Esophagus muscularis mucosa (tissue), 3 donors: Measurements from ENCODE around the gene LAGE3.

Experiments
- POLR2A ChIP-seq: fragments of 450-650 bp; IDR thresholded peaks from one replicate; pipeline ENCODE4 v1.6.1; 2017; ENCODE audit warnings: antibody characterized with exemption, moderate library complexity, mild to moderate bottlenecking, low read depth
- TF ChIP-seq, protein P1 (sequence below), 3 experiments: fragments of 200-600 bp in 2 of 3; fragments of 450-650 bp in 1 of 3; sonication (generic) in 2 of 3; IDR thresholded peaks; one replicate each; pipeline ENCODE4 v1.5.1; 2017 to 2019; ENCODE audit warnings: antibody characterized with exemption in 3 of 3, mild to moderate bottlenecking in 2 of 3, moderate library complexity in 1 of 3

- TF ChIP-seq, protein P1, sequence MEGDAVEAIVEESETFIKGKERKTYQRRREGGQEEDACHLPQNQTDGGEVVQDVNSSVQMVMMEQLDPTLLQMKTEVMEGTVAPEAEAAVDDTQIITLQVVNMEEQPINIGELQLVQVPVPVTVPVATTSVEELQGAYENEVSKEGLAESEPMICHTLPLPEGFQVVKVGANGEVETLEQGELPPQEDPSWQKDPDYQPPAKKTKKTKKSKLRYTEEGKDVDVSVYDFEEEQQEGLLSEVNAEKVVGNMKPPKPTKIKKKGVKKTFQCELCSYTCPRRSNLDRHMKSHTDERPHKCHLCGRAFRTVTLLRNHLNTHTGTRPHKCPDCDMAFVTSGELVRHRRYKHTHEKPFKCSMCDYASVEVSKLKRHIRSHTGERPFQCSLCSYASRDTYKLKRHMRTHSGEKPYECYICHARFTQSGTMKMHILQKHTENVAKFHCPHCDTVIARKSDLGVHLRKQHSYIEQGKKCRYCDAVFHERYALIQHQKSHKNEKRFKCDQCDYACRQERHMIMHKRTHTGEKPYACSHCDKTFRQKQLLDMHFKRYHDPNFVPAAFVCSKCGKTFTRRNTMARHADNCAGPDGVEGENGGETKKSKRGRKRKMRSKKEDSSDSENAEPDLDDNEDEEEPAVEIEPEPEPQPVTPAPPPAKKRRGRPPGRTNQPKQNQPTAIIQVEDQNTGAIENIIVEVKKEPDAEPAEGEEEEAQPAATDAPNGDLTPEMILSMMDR (IDR thresholded peaks at IDR 0.05), result no peak
- no peak for TF ChIP-seq POLR2A
Measured at GRCh38 chrX:154495472-154495922, 16.4 kb upstream of the LAGE3 start.
